OCI-LY7 (cell line): ENCODE measurements around the gene CSRP3. TPM values are rescaled to one million over a fixed set of nuclear protein-coding genes. Genes with fewer than 3 reads are reported as not detected.

Experiments used
- Bru-seq: library from RNA; stranded (reverse); fragments of 400-500 nt; gene quantifications from one replicate; lab custom pipeline; 2021; lab: Mats Ljungman, UMichigan
- BruChase-seq, 2 experiments: library from RNA; stranded (reverse); fragments of 400-500 nt; gene quantifications; one replicate each; lab custom pipeline; 2021; lab: Mats Ljungman, UMichigan
- BruUV-seq: library from RNA; stranded (reverse); fragments of 400-500 nt; replicated peaks from 2 replicates; lab custom pipeline; 2021; lab: Mats Ljungman, UMichigan
- CTCF ChIA-PET: fragments of 300-600 bp; sonication (Branson Sonifier 250); formaldehyde crosslinking; loops from one replicate; lab custom pipeline; 2022; ENCODE audit warnings: antibody characterized with exemption; ENCODE audit not compliant: unreplicated experiment; lab: Charles Lee
- POLR2A ChIA-PET: fragments of 300-600 bp; sonication (Branson Sonifier 250); formaldehyde crosslinking; loops from one replicate; lab custom pipeline; 2022; ENCODE audit warnings: antibody characterized with exemption; lab: Charles Lee
- DNase-seq: peaks from one replicate; pipeline ENCODE4 v3.0.0-alpha.2; 2015; ENCODE audit warnings: low spot score
- H2AFZ ChIP-seq: fragments of 200-600 bp; sonication (generic), shearing (Covaris generic); 2 replicates; pipeline ENCODE4 v1.6.1; 2014; ENCODE audit warnings: mild to moderate bottlenecking, antibody characterized with exemption, low read length, moderate library complexity
- H3K27ac ChIP-seq: fragments of 200-600 bp; sonication (generic); 2 replicates; pipeline ENCODE4 v1.5.1; 2014; ENCODE audit warnings: mixed run types, low read depth, mild to moderate bottlenecking, moderate library complexity, low read length, inconsistent platforms; ENCODE audit not compliant: poor library complexity, severe bottlenecking
- H3K36me3 ChIP-seq: fragments of 200-600 bp; sonication (generic); 2 replicates; pipeline ENCODE4 v1.6.1; 2014; ENCODE audit warnings: mild to moderate bottlenecking, antibody characterized with exemption, low read length, moderate library complexity, mixed read lengths; ENCODE audit not compliant: insufficient read depth
- H3K4me1 ChIP-seq: fragments of 200-600 bp; sonication (generic); 2 replicates; pipeline ENCODE4 v1.5.1; 2014; ENCODE audit warnings: mild to moderate bottlenecking, low read length; ENCODE audit not compliant: insufficient read depth, poor library complexity, severe bottlenecking
- H3K4me2 ChIP-seq: fragments of 200-600 bp; sonication (generic); 2 replicates; pipeline ENCODE4 v1.6.1; 2014; ENCODE audit warnings: mild to moderate bottlenecking, low read length
- H3K4me3 ChIP-seq: fragments of 200-600 bp; sonication (generic); 2 replicates; pipeline ENCODE4 v1.5.1; 2014; ENCODE audit warnings: mild to moderate bottlenecking, low read depth, low read length; ENCODE audit not compliant: poor library complexity, severe bottlenecking
- H3K79me2 ChIP-seq: fragments of 200-600 bp; sonication (generic); 2 replicates; pipeline ENCODE4 v1.6.1; 2016; ENCODE audit warnings: low read depth, mild to moderate bottlenecking, low read length, moderate library complexity, mixed read lengths; ENCODE audit not compliant: insufficient read depth
- H3K9me2 ChIP-seq: fragments of 200-600 bp; sonication (generic); 2 replicates; pipeline ENCODE4 v1.6.1; 2016; ENCODE audit warnings: mild to moderate bottlenecking, low read length, mixed read lengths; ENCODE audit not compliant: insufficient read depth
- H3K9me3 ChIP-seq: fragments of 200-600 bp; sonication (generic); 2 replicates; pipeline ENCODE4 v1.6.1; 2014; ENCODE audit warnings: mild to moderate bottlenecking, mixed run types, low read length, mixed read lengths
- H4K20me1 ChIP-seq: fragments of 200-600 bp; sonication (generic); 2 replicates; pipeline ENCODE4 v1.6.1; 2014; ENCODE audit warnings: mild to moderate bottlenecking, antibody characterized with exemption, low read length, moderate library complexity, mixed read lengths; ENCODE audit not compliant: insufficient read depth
- CTCF ChIP-seq: fragments of 200-600 bp; sonication (generic); conservative IDR thresholded peaks from 2 replicates; pipeline ENCODE4 v1.5.1; 2014; ENCODE audit warnings: mild to moderate bottlenecking, antibody characterized with exemption, low read length, moderate library complexity, mixed read lengths
- EZH2phosphoT487 ChIP-seq: fragments of 200-600 bp; sonication (generic); IDR thresholded peaks from 2 replicates; pipeline ENCODE4 v1.6.1; 2018; ENCODE audit warnings: low read depth, borderline replicate concordance, mild to moderate bottlenecking, mixed run types, antibody characterized with exemption, low read length, moderate library complexity, mixed read lengths
- intact Hi-C: fragments of 100-400 bp; cut with micrococcal nuclease; formaldehyde crosslinking; loops from one replicate; pipeline ENCODE4 v1.10.0; 2022; ENCODE audit not compliant: unreplicated experiment
- long read RNA-seq: library from polyadenylated mRNA; stranded (forward); transcript quantifications from one replicate; pipeline ENCODE4 v2.0.0, GENCODE V29; 2022
- total RNA-seq, 2 experiments: library from RNA; depleted of rRNA in 1 of 2; stranded (reverse); fragments of >200 nt in 1 of 2; shearing (Covaris generic) in 1 of 2; gene quantifications; 2 replicates each; pipeline ENCODE4 v1.2.3, GENCODE V29; 2014 to 2022

The CSRP3 gene
- total RNA-seq (2014; rRNA removed; shearing (Covaris generic)) (not detected in 2 replicates), total RNA-seq (2022) (not detected in 2 replicates), Bru-seq, nascent RNA (percentile 5 among the genes with signal in this experiment), BruChase-seq, experiment 1, labeled RNA remaining after a 6-hour chase (not detected), BruChase-seq, experiment 2, labeled RNA remaining after a 2-hour chase (not detected)
- long read RNA-seq = 0 reads

DNA sequence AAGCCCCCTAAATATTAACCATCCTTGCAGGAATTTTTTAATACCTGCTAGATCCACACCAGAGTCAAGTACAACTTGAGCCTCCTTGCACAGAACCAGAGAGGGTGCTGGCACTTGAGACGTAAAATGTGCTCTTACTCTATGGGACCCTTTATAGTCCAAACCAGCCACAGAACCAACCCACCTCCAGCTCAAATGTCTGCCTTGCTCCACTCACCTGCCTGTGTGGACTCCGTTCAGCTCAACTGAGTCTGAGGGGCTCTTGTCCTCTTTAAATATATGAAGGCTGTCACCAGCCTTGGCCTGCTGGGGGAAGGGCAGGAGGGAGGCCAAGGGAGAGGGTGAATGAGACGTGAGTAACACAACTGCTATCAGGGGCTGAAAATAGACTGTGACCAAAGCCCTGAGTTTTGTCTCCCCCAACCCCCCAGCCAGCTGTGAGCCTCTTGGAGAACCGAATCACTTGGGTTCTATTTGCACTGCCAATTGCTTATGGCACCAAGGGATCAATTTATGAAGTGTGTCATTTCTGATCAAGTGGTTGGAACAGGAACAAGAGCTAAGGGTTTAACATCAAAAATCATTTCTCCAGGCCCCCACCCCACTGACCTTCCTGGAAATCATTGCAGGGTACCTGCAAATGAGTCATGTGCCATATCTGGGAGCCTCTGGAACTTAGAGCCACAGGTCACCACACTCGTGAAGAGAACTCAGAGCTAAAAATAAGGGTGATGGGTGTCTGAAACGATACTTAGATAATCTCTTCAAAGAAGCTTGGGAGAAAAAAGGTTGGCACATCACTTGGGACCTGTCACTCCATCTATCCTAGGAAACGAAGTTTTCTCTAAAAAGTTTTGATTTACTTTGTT is at the start of gene CSRP3:
CSRP3 (minus strand) TSS at position 247 of the 869 bp plus-strand sequence. CDS start 9,535 bp downstream, outside the sequence.
- no peaks in the 10 kb centered on the region for H3K9me3 ChIP-seq
- no peaks in the 10 kb centered on the region for H3K36me3 ChIP-seq
- DNase-seq = no peak
- H2AFZ ChIP-seq = no peak within 1 kb of the TSS
- no peaks in the 10 kb centered on the region for H3K4me1 ChIP-seq
- no peaks in the 10 kb centered on the region for H4K20me1 ChIP-seq
- H3K4me3 ChIP-seq = no peak within 1 kb of the TSS
- H3K27ac ChIP-seq = no peak within 1 kb of the TSS
- no peaks in the 10 kb centered on the region for H3K9me2 ChIP-seq
- TF ChIP-seq CTCF (no peak), EZH2phosphoT487 (no peak)
- no peaks in the 10 kb centered on the region for H3K79me2 ChIP-seq
- ChIA-PET CTCF (no interaction called here), POLR2A (interaction anchor here (0.6 to 0.8 kb wide), 2 partner anchors 9 to 23 kb away, joined by 3 to 4 read pairs; no protein-coding TSS in a partner anchor)
- no peak within 1 kb of the TSS for H3K4me2 ChIP-seq
- intact Hi-C loops = no loop called here
- no TSS peak for BruUV-seq

- Histone ChIP-seq H3K9me3 (no peaks in the 10 kb centered on the region), H3K4me3 (no peak overlapping the region), H3K79me2 (no peaks in the 10 kb centered on the region), H3K9me2 (no peaks in the 10 kb centered on the region), H3K4me2 (no peak overlapping the region), H3K27ac (no peak overlapping the region), H3K4me1 (no peaks in the 10 kb centered on the region), H4K20me1 (no peaks in the 10 kb centered on the region), H2AFZ (no peak overlapping the region), H3K36me3 (no peaks in the 10 kb centered on the region)
- no peak for DNase-seq
- ChIA-PET CTCF (no interaction called here), POLR2A (interaction anchor here (0.6 to 0.8 kb wide), 3 partner anchors 181 to 1351 kb away, joined by 3 to 5 read pairs (median 3); no protein-coding TSS in a partner anchor)
- intact Hi-C loops = no loop called here
- TF ChIP-seq CTCF = no peak
- TF ChIP-seq EZH2phosphoT487 = no peak
- BruUV-seq = no TSS peak
Measured at GRCh38 chr11:19251577-19251976, 49.8 kb upstream of the CSRP3 start.
